ENCODE measurements around the gene IL34.

Gene IL34

DNA sequence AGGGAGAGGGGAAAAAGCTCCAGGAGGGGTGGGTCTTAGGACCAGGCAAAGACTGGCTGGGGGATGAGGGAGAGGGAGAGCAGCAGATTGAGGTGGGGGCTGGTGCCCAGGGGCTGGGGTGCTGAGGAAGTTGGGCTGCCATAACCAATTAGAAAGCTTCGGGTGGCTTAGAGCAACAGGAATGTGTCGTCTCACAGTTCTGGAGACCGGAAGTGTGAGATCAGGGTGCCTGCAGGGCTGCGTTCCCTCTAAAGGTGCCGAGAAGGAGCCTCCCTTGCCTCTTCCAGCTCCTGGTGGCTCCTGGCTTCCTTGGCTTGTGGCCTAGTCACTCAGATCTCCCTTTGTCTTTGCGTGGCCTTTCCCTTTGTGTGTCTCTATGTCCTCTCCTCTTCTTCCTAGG is 2.2 kb downstream of the IL34 start:
- no peaks in the 10 kb centered on the region for H3K27me3 Mint-ChIP-seq
- H3K36me3 Mint-ChIP-seq: no peaks in the 10 kb centered on the region
- no peak overlapping the region for H3K27ac Mint-ChIP-seq
- H3K9me3 Mint-ChIP-seq: no peaks in the 10 kb centered on the region
- H3K4me3 Mint-ChIP-seq: no peak overlapping the region
- peaks cover 1% of the 10 kb centered on the region for H3K4me1 Mint-ChIP-seq

- Mint-ChIP-seq H3K36me3 (no peaks in the 10 kb centered on the region), H3K9me3 (no peaks in the 10 kb centered on the region), H3K27me3 (no peaks in the 10 kb centered on the region), H3K4me3 (no peak overlapping the region), H3K27ac (no peak overlapping the region), H3K4me1 (peaks cover 5% of the 10 kb centered on the region)
Measured at GRCh38 chr16:70649300-70649699, 2.9 kb downstream of the IL34 start.

DNA sequence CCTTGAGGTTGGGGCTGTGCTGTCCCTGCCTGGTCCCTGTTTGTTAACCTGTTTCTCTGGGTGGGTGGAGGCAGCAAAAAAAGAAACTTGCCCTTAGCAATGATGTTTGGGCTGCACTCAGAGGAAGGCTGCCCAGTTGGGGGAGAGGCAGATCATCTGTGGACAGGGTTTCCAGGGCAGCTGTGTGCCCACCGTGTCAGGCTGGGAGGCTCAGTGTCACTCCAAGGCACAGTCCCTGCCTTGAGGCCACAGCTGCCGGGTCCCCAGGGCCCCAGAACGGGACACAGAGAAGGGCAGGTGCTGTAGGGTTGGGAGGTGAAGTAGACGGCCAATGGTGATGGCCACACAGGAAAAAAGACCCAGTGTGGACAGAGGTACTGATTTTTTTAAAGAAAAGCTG is 3.9 kb downstream of the IL34 start:
- H3K27me3 Mint-ChIP-seq: no peaks in the 10 kb centered on the region
- no peak overlapping the region for H3K27ac Mint-ChIP-seq

GRCh38 chr16:70651524-70651923 is 5.2 kb downstream of the IL34 start:
- Mint-ChIP-seq H3K36me3 (no peaks in the 10 kb centered on the region), H3K9me3 (no peaks in the 10 kb centered on the region), H3K27ac (no peak overlapping the region)

More for the DNA sequence above, 3.9 kb downstream of the IL34 start:
- H3K4me3 Mint-ChIP-seq: no peak overlapping the region
- no peaks in the 10 kb centered on the region for H3K36me3 Mint-ChIP-seq
- H3K9me3 Mint-ChIP-seq: no peaks in the 10 kb centered on the region
- H3K4me1 Mint-ChIP-seq: peaks cover 5% of the 10 kb centered on the region

DNA sequence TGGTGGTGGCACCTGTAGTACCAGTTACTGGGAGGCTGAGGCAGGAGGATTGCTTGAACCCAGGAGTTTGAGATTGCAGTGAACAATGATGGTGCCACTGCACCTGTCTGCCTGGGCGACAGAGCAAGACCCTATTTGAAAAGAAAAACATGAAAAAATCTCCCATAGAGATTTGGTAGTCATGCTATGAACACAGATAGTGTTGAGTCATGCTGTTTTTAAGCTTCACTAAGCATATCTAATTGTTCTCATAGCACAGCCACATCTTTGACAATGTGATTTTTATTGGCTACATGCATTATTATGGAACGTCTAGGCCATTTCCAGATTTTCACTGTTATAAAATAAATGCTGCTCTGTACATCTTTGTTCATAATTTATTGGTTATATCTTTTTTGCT is 6.0 kb downstream of the IL34 start:
- no peaks in the 10 kb centered on the region for H3K36me3 Mint-ChIP-seq
- H3K9me3 Mint-ChIP-seq: no peaks in the 10 kb centered on the region
- no peak overlapping the region for H3K27ac Mint-ChIP-seq
- peaks cover 5% of the 10 kb centered on the region for H3K4me1 Mint-ChIP-seq
- H3K27me3 Mint-ChIP-seq: no peaks in the 10 kb centered on the region
- no peak overlapping the region for H3K4me3 Mint-ChIP-seq

More at GRCh38 chr16:70651524-70651923, 5.2 kb downstream of the IL34 start:
- H3K4me1 Mint-ChIP-seq: peaks cover 5% of the 10 kb centered on the region
- H3K4me3 Mint-ChIP-seq: no peak overlapping the region
- no peaks in the 10 kb centered on the region for H3K27me3 Mint-ChIP-seq

DNA sequence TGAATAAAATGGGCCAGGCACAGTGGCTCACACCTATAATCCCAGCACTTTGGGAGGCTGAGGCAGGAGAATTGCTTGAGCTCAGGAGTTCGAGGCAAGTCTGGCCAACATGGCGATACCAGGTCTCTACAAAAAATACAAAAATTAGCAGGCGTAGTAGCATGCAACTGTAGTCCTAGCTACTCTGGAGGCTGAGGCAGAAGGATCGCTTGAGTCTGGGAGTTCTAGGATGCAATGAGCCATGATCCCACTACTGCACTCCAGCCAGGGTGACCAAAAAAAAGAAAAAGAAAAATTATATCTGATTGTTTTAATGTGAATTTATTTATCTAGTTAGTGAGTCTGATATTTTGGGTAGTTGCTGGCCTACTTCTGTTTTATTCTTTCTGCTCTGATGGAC is 7.0 kb downstream of the IL34 start:
- H3K9me3 Mint-ChIP-seq: no peaks in the 10 kb centered on the region
- no peaks in the 10 kb centered on the region for H3K36me3 Mint-ChIP-seq
- no peak overlapping the region for H3K4me3 Mint-ChIP-seq
- no peak overlapping the region for H3K27ac Mint-ChIP-seq
- no peaks in the 10 kb centered on the region for H3K27me3 Mint-ChIP-seq
- H3K4me1 Mint-ChIP-seq: peaks cover 5% of the 10 kb centered on the region

GRCh38 chr16:70653809-70654771 is 7.7 kb downstream of the IL34 start:
- Mint-ChIP-seq H3K4me1 (peaks cover 5% of the 10 kb centered on the region), H3K27me3 (no peaks in the 10 kb centered on the region), H3K9me3 (no peaks in the 10 kb centered on the region), H3K4me3 (peak overlapping the region; percentile 50), H3K36me3 (no peaks in the 10 kb centered on the region), H3K27ac (no peak overlapping the region)

- Mint-ChIP-seq H3K27ac (no peak overlapping the region), H3K27me3 (no peaks in the 10 kb centered on the region), H3K36me3 (no peaks in the 10 kb centered on the region), H3K9me3 (no peaks in the 10 kb centered on the region), H3K4me1 (peaks cover 5% of the 10 kb centered on the region), H3K4me3 (no peak overlapping the region)
Measured at GRCh38 chr16:70656065-70656711, 9.8 kb downstream of the IL34 start.

DNA sequence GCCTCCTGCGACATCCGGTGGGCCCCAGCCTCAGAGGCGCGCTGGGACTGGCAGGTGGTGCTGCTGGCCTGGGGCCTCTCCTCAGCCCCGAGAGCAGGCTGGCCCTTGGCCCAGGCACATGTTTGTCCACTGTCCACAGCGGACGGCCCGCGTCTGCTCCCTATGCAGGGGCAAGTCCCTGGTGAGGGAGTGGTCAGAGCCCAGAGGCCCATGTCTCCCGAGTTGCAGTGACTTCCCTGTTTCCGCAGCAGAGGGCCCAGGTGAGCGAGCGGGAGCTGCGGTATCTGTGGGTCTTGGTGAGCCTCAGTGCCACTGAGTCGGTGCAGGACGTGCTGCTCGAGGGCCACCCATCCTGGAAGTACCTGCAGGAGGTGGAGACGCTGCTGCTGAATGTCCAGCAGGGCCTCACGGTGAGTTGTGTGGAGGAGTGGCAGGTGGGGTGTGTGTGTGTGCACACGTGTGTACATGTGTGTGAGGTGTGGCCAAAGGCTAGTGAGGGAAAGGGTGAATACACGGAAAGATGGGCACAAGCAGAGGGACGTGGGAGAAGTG is 10.4 kb downstream of the IL34 start:
- Mint-ChIP-seq H3K27me3 (no peaks in the 10 kb centered on the region), H3K9me3 (no peaks in the 10 kb centered on the region), H3K4me1 (peaks cover 5% of the 10 kb centered on the region), H3K4me3 (no peak overlapping the region), H3K36me3 (no peaks in the 10 kb centered on the region), H3K27ac (no peak overlapping the region)

- H3K9me3 Mint-ChIP-seq: no peaks in the 10 kb centered on the region
- no peaks in the 10 kb centered on the region for H3K36me3 Mint-ChIP-seq
- H3K27ac Mint-ChIP-seq: no peak overlapping the region
- H3K4me3 Mint-ChIP-seq: no peak overlapping the region
- H3K27me3 Mint-ChIP-seq: no peaks in the 10 kb centered on the region
- peaks cover 5% of the 10 kb centered on the region for H3K4me1 Mint-ChIP-seq
Measured at GRCh38 chr16:70657956-70658355, 11.6 kb downstream of the IL34 start.

DNA sequence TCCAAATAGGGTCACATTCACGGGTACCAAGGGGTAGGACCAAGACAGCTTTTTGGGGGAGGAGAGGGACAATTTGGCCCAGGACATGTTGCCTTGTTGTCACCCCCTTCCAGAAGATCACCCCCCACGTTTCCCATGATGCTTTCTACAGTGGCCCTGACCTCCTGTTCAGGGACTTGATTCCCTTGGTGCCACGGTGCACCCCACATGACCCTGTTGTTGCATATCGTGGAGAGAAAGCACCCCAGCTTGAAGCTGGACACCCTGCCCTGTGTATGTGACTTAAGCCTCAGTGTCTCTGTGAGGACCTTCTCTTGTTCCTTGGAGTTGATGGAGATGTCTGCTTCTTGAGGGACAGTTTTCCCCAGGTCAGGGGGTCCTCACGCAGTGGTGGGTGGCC is 12.6 kb downstream of the IL34 start:
- H3K4me1 Mint-ChIP-seq: peaks cover 1% of the 10 kb centered on the region
- no peak overlapping the region for H3K4me3 Mint-ChIP-seq
- no peaks in the 10 kb centered on the region for H3K36me3 Mint-ChIP-seq
- no peak overlapping the region for H3K27ac Mint-ChIP-seq
- H3K27me3 Mint-ChIP-seq: no peaks in the 10 kb centered on the region
- no peaks in the 10 kb centered on the region for H3K9me3 Mint-ChIP-seq

- no peaks in the 10 kb centered on the region for H3K27me3 Mint-ChIP-seq
- no peaks in the 10 kb centered on the region for H3K9me3 Mint-ChIP-seq
- H3K27ac Mint-ChIP-seq: no peak overlapping the region
- no peak overlapping the region for H3K4me3 Mint-ChIP-seq
- H3K4me1 Mint-ChIP-seq: no peaks in the 10 kb centered on the region
- no peaks in the 10 kb centered on the region for H3K36me3 Mint-ChIP-seq
Measured at GRCh38 chr16:70659546-70659945, 13.2 kb downstream of the IL34 start.

DNA sequence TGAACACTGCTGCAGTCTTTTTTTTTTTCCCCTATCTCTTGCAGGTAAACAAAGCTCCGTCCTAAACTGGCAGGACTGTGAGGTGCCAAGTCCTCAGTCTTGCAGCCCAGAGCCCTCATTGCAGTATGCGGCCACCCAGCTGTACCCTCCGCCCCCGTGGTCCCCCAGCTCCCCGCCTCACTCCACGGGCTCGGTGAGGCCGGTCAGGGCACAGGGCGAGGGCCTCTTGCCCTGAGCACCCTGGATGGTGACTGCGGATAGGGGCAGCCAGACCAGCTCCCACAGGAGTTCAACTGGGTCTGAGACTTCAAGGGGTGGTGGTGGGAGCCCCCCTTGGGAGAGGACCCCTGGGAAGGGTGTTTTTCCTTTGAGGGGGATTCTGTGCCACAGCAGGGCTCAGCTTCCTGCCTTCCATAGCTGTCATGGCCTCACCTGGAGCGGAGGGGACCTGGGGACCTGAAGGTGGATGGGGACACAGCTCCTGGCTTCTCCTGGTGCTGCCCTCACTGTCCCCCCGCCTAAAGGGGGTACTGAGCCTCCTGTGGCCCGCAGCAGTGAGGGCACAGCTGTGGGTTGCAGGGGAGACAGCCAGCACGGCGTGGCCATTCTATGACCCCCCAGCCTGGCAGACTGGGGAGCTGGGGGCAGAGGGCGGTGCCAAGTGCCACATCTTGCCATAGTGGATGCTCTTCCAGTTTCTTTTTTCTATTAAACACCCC is 13.8 kb downstream of the IL34 start:
- H3K36me3 Mint-ChIP-seq: no peaks in the 10 kb centered on the region
- no peaks in the 10 kb centered on the region for H3K4me1 Mint-ChIP-seq
- H3K27me3 Mint-ChIP-seq: no peaks in the 10 kb centered on the region
- H3K9me3 Mint-ChIP-seq: no peaks in the 10 kb centered on the region
- H3K4me3 Mint-ChIP-seq: no peak overlapping the region
- no peak overlapping the region for H3K27ac Mint-ChIP-seq

DNA sequence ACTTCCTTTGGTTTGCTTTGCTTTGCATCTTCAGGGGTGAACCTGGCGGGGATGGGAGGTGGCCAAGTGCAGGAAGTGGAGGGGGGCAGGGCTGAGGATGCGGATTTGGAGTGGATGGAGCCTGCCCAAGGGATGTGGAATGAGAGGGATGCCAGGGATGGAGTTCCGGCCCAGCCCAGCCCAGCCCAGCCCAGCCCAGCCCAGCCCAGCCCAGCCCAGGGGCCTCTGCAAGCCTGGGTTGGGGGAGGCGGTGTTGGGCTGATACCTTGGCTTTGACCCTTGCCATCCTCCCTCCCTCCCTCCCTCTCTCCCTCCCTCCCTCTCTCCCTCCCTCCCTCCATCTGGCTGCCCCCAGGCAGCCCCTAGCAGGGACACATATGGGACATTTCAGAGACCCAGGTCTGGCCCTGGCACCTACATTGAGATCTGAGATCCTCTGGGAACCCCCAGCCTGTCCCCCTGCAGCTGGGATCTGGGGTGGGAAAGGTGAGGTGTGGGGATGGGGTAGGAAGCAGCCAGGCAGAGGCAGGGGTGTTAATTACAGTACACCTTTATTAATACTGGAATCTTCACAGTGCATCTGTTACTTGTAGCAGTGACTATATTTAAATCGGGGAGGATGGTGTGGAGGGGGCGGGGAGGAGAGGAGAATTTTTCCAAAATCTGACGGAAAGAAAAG is 14.5 kb downstream of the IL34 start:
- H3K9me3 Mint-ChIP-seq: no peaks in the 10 kb centered on the region
- no peak overlapping the region for H3K4me3 Mint-ChIP-seq
- H3K36me3 Mint-ChIP-seq: no peaks in the 10 kb centered on the region
- no peak overlapping the region for H3K27ac Mint-ChIP-seq
- no peaks in the 10 kb centered on the region for H3K4me1 Mint-ChIP-seq
- H3K27me3 Mint-ChIP-seq: no peaks in the 10 kb centered on the region

DNA sequence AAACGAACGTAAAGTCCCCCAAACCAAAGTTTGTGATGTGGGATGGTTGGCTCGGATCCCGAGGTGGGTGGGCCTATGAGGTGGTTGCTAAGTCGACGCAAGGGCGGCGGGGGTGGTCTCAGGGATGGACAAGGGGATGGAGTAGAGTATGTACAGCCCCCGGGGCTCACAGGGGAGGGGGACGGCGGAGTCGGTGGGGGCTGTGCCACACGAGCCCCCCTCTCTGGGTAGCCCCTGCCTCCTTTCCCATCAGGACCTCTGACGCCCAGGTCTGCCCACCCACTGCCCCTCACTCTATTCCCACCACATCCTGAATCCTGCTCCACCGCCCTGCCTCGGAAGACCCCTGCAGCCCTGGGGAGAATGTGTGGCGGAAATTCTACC is 15.2 kb downstream of the IL34 start:
- Mint-ChIP-seq H3K4me1 (no peaks in the 10 kb centered on the region), H3K9me3 (no peaks in the 10 kb centered on the region), H3K36me3 (peaks cover 3% of the 10 kb centered on the region), H3K27me3 (no peaks in the 10 kb centered on the region), H3K4me3 (no peak overlapping the region), H3K27ac (no peak overlapping the region)
